Natural killer cell (primary cell): ENCODE results near the gene AGBL4. TPM values are rescaled to one million over a fixed set of nuclear protein-coding genes. Genes with fewer than 3 reads are reported as not detected.
"Not testable (repeated sequence)": the region's sequence is repeated elsewhere in the genome, so short reads cannot be mapped to it uniquely, and the experiment has no call there.

Experiments
- ATAC-seq, 3 donors: fragments of 150-1000 bp in 2 of 3; fragments of 200-7000 bp in 1 of 3; cut with Tn5 transposase; 1 replicate in 1 of 3; 2 replicates in 2 of 3; pipeline ENCODE4 v1.10.0; 2021; ENCODE audit warnings: mild to moderate bottlenecking in 2 of 3, moderate library complexity in 2 of 3
- DNase-seq, 2 donors: peaks; one replicate each; pipeline versions ENCODE4 v3.0.0 to v3.0.0-alpha.2; 2013 to 2021; ENCODE audit warnings: mixed read lengths in 1 of 2
- H3K27ac ChIP-seq: one replicate; pipeline ENCODE4 v1.5.1; 2013; ENCODE audit warnings: mild to moderate bottlenecking, low read length
- H3K27me3 ChIP-seq: one replicate; pipeline ENCODE4 v1.6.1; 2013; ENCODE audit warnings: low read length; ENCODE audit not compliant: control insufficient read depth, insufficient read depth
- H3K36me3 ChIP-seq: one replicate; pipeline ENCODE4 v1.6.1; 2013; ENCODE audit warnings: low read length; ENCODE audit not compliant: control insufficient read depth, insufficient read depth
- H3K4me1 ChIP-seq: one replicate; pipeline ENCODE4 v1.6.1; 2013; ENCODE audit warnings: low read length; ENCODE audit not compliant: control insufficient read depth, insufficient read depth
- H3K4me3 ChIP-seq: one replicate; pipeline ENCODE4 v1.5.1; 2013; ENCODE audit warnings: low read length
- H3K9me3 ChIP-seq: one replicate; pipeline ENCODE4 v1.6.1; 2013; ENCODE audit warnings: low read length; ENCODE audit not compliant: control insufficient read depth, insufficient read depth
- H3K27ac Mint-ChIP-seq, 2 donors: one replicate each; pipeline ENCODE4 v1.8.0; 2022; ENCODE audit warnings: mild to moderate bottlenecking in 2 of 2, mixed read lengths in 2 of 2, moderate library complexity in 1 of 2
- H3K27me3 Mint-ChIP-seq, 2 donors: one replicate each; pipeline ENCODE4 v1.8.0; 2022; ENCODE audit warnings: low read depth in 2 of 2, mixed read lengths in 2 of 2
- H3K36me3 Mint-ChIP-seq: one replicate; pipeline ENCODE4 v1.8.0; 2022; ENCODE audit warnings: mixed read lengths
- H3K4me1 Mint-ChIP-seq, 2 donors: one replicate each; pipeline ENCODE4 v1.8.0; 2022; ENCODE audit warnings: mixed read lengths in 2 of 2
- H3K4me3 Mint-ChIP-seq: one replicate; pipeline ENCODE4 v1.8.0; 2022; ENCODE audit warnings: mild to moderate bottlenecking, moderate library complexity, mixed read lengths
- H3K9me3 Mint-ChIP-seq, 2 donors: one replicate each; pipeline ENCODE4 v1.8.0; 2022; ENCODE audit warnings: mixed read lengths in 2 of 2
- CTCF ChIP-seq: fragments of 200-600 bp; IDR thresholded peaks from one replicate; pipeline ENCODE4 v1.8.0; 2022; ENCODE audit warnings: antibody characterized with exemption
- WGBS: methylation state at CpG from one replicate; pipeline ENCODE4 v1.1.7; 2013; ENCODE audit warnings: missing lambda C conversion rate; ENCODE audit not compliant: insufficient coverage; 5-methylcytosine and 5-hydroxymethylcytosine counted together
- intact Hi-C: fragments of 100-400 bp; cut with micrococcal nuclease; formaldehyde crosslinking; loops from one replicate; pipeline ENCODE4 v1.14.2; 2022
- total RNA-seq, 4 donors: library from RNA; stranded (reverse); fragments of 120-200 nt in 1 of 4; gene quantifications; one replicate each; pipeline versions ENCODE4 v1.2.3 to v1.2.4, GENCODE V29; 2013 to 2022

AGBL4 gene
- total RNA-seq, 3 donors from 2014 or later (not counting 1 experiment from before 2014, with no cell fraction given) = not detected

DNA sequence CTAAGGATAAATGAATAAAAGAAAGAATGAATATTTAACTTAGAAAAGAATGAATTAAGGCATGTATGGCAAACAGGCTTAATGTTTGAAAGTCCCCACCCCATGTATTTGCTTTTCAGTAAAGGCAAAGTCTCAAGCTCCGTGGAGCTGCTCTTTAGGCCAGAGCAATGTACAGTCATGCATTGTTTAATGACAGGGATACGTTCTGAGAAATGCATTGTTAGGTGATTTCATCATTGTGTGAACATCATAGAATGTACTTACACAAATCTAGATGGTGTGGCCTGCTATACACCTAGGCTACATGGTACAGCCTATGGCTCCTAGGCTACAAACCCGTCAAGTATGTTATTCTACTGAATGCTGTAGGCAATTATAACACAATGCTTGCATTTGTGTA is 1500.2 kb downstream of the AGBL4 start:
- Mint-ChIP-seq H3K4me3 (no peak overlapping the region), H3K27me3 (peaks cover 10 to 19% of the 10 kb centered on the region in 2 donors), H3K9me3 (no peaks in the 10 kb centered on the region), H3K4me1 (no peaks in the 10 kb centered on the region), H3K36me3 (no peaks in the 10 kb centered on the region), H3K27ac (no peak overlapping the region)
- Histone ChIP-seq H3K9me3 (no peaks in the 10 kb centered on the region), H3K36me3 (no peaks in the 10 kb centered on the region), H3K27ac (no peak overlapping the region), H3K4me1 (no peaks in the 10 kb centered on the region), H3K4me3 (no peak overlapping the region), H3K27me3 (no peaks in the 10 kb centered on the region)
- intact Hi-C loops = no loop called here
- DNase-seq (no peak), ATAC-seq (no peak)
- no peak for TF ChIP-seq CTCF
- WGBS = 75% methylated on average over 3 of the region's 3 CpGs

DNA sequence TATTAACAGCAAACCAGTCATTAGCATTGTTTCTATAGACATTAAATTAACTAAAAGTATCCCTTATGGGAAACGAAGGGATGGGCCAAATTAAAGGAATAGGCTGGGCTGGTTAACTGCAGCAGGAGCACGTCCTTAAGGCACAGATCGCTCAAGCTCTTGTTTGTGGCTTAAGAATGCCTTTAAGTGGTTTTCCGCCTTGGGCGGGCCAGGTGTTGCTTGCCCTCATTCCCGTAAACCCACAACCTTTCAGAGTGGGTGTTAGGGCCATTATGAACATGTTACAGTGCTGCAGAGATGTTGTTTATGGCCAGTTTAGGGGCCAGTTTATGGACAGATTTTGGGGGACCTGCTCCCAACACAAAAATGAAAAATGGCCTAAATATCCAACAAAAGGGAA is 1503.9 kb downstream of the AGBL4 start:
- DNase-seq, H3K27ac ChIP-seq, H3K4me3 Mint-ChIP-seq, H3K4me1 Mint-ChIP-seq, intact Hi-C loops, H3K9me3 ChIP-seq, H3K9me3 Mint-ChIP-seq, ATAC-seq, H3K36me3 ChIP-seq, H3K27me3 ChIP-seq, H3K4me1 ChIP-seq, H3K27ac Mint-ChIP-seq, H3K36me3 Mint-ChIP-seq, H3K4me3 ChIP-seq: not testable (repeated sequence)
- 92% methylated on average over 5 of the region's 6 CpGs for WGBS
- peaks cover 13 to 22% of the 10 kb centered on the region in 2 donors for H3K27me3 Mint-ChIP-seq

DNA sequence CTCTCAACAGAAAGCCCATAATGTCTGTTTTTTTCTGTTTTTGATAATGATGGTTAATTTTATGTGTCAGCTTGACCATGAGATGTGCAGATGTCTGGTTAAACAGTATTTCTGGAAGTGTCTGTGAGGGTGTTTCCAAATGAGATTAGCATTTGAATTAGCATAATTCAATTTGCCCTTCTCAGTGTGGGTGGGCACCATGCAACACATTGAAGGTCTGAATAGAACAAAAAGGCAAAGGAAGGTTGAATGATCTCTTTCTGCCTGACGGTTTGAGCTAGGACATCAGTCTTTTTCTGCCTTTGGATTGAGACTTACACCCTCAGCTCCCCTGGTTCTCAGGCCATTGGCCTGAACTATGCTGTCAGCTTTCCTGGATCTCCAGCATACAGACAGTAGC is 1516.9 kb downstream of the AGBL4 start:
- no peak overlapping the region for H3K4me3 Mint-ChIP-seq
- no peaks in the 10 kb centered on the region for H3K9me3 Mint-ChIP-seq
- Histone ChIP-seq H3K27ac (no peak overlapping the region), H3K36me3 (no peaks in the 10 kb centered on the region), H3K4me1 (no peaks in the 10 kb centered on the region), H3K27me3 (no peaks in the 10 kb centered on the region), H3K9me3 (no peaks in the 10 kb centered on the region), H3K4me3 (no peak overlapping the region)
- peaks cover 4 to 31% of the 10 kb centered on the region in 2 donors for H3K27me3 Mint-ChIP-seq
- DNase-seq (no peak), ATAC-seq (no peak)
- 24% methylated on average over 1 of the region's 1 CpG for WGBS
- TF ChIP-seq CTCF = no peak
- no peaks in the 10 kb centered on the region for H3K36me3 Mint-ChIP-seq
- intact Hi-C loops = no loop called here
- no peaks in the 10 kb centered on the region for H3K4me1 Mint-ChIP-seq
- H3K27ac Mint-ChIP-seq = no peak overlapping the region

- no peaks in the 10 kb centered on the region for H3K36me3 ChIP-seq
- H3K4me3 ChIP-seq = no peak overlapping the region
- H3K4me3 Mint-ChIP-seq = no peak overlapping the region
- H3K4me1 ChIP-seq = no peaks in the 10 kb centered on the region
- no peaks in the 10 kb centered on the region for H3K9me3 ChIP-seq
- TF ChIP-seq CTCF = no peak
- DNase-seq (no peak), ATAC-seq (no peak)
- H3K36me3 Mint-ChIP-seq = no peaks in the 10 kb centered on the region
- no peaks in the 10 kb centered on the region for H3K9me3 Mint-ChIP-seq
- intact Hi-C loops = no loop called here
- H3K4me1 Mint-ChIP-seq = peaks cover 6 to 10% of the 10 kb centered on the region in 2 donors
- no peaks in the 10 kb centered on the region for H3K27me3 Mint-ChIP-seq
- no peak overlapping the region for H3K27ac Mint-ChIP-seq
- WGBS = 81% methylated on average over 11 of the region's 12 CpGs
- no peak overlapping the region for H3K27ac ChIP-seq
- H3K27me3 ChIP-seq = no peaks in the 10 kb centered on the region
These were observed 1523.0 kb downstream of the AGBL4 start for GRCh38 chr1:48500541-48501450.
